ENCODE measurements around the gene RILPL1.
"Not testable (repeated sequence)": the region's sequence is repeated elsewhere in the genome, so short reads cannot be mapped to it uniquely, and the experiment has no call there.

DNA sequence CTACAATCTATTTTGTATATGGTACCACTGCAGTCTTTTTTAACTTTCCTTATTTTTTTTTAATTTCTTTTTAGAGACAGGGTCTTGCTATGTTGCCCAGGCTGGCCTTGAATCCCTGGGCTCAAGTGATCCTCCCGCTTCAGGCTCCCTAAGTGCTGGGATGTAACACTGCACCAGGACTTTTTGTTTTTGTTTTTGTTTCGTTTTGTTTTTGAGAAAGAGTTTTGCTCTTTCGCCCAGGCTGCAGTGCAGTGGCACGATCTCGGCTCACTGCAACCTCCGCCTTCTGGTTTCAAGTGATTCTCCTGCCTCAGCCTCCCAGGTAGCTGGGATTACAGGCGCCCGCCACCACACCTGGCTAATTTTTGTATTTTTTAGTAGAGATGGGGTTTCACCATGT is 104.4 kb downstream of the RILPL1 start:
- TF ChIP-seq EZH2 (IDR thresholded peaks at IDR 0.05; ENCODE audit: borderline replicate concordance, low read length); CTCF (IDR thresholded peaks at IDR 0.05; ENCODE audit: low read length): not testable (repeated sequence)
